ENCODE results near the gene GM2A.
"Not testable (repeated sequence)": the region's sequence is repeated elsewhere in the genome, so short reads cannot be mapped to it uniquely, and the experiment has no call there.

The GM2A gene

GRCh38 chr5:151295791-151296477 lies 42.9 kb downstream of the GM2A start:
- DNase-seq, result no peak

- DNase-seq, result no peak
These were observed 43.5 kb downstream of the GM2A start for GRCh38 chr5:151296478-151296830.

GRCh38 chr5:151296974-151297373 lies 44.0 kb downstream of the GM2A start:
- no peak for DNase-seq

GRCh38 chr5:151298063-151298855 lies 45.3 kb downstream of the GM2A start:
- no peak for DNase-seq

GRCh38 chr5:151303666-151304065 lies 50.7 kb downstream of the GM2A start, which contains the start of gene SLC36A3:
SLC36A3 (minus strand) TSS chr5:151303766; CDS start chr5:151303354, 412 bp downstream.
- no peak for DNase-seq

DNA sequence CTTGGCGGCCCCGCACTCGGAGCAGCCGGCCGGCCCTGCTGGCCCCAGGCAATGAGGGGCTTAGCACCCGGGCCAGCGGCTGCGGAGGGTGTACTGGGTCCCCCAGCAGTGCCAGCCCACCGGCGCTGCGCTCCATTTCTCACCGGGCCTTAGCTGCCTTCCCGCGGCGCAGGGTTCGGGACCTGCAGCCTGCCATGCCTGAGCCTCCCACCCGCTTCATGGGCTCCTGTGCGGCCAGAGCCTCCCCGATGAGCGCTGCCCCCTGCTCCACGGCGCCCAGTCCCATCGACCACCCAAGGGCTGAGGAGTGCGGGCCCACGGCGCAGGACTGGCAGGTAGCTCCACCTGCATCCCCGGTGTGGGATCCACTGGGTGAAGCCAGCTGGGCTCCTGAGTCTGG lies 56.3 kb downstream of the GM2A start:
- DNase-seq, result not testable (repeated sequence)

DNA sequence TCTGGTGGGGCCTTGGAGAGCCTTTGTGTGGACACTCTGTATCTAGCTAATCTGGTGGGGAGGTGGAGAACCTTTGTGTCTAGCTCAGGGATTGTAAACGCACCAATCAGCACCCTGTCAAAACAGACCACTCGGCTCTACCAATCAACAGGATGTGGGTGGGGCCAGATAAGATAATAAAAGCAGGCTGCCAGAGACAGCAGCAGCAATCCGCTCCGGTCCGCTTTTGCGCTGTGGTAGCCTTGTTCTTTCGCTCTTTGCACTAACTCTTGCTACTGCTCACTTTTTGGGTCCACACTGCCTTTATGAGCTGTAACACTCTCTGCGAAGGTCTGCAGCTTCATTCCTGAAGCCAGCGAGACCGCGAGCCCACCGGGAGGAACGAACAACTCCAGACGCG lies 56.8 kb downstream of the GM2A start:
- not testable (repeated sequence) for DNase-seq

DNA sequence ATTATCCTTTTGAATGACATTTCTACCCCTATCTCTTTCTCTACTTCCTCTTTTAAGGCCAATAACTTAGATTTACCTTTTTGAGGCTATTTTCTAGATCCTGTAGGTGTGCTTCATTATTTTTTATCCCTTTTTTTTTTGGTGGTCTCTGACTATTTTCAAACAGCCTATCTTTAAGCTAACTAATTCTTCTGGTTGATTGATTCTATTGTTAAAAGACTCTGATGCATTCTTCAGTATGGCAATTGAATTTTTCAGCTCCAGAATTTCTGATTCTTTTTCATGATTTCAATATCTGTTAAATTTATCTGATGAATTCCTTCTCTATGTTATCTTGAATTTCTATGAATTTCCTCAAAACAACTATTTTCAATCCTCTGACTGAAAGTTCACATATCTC lies 57.9 kb downstream of the GM2A start:
- no peak for DNase-seq

DNA sequence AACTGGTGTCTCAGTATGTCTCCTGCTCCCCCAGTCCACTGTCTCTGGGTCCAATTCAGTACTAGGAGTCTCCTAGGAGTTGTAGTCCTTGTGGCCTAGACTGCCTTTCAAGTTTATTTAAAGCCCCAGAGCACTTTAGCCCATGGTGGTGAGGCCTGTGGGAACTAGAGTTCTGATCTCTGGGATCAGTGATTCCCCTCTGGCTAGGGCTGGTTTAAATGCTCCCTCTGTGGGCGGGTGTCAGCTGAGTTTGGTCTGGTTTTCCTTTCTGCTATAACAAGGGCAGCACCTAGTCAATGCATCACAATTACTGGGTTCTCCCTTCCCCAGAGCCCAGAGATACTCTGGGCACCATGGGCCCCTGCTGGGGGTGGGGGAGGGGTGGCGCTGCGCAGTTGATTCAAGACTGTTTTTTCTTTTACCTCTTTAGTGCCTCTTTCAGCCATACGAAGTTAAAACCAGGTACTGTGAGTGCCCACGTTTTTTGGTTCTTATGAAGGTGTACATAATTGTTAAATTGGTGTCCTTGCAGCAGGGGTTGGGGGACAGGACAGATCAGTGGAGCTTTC lies 59.9 kb downstream of the GM2A start:
- no peak for DNase-seq

DNA sequence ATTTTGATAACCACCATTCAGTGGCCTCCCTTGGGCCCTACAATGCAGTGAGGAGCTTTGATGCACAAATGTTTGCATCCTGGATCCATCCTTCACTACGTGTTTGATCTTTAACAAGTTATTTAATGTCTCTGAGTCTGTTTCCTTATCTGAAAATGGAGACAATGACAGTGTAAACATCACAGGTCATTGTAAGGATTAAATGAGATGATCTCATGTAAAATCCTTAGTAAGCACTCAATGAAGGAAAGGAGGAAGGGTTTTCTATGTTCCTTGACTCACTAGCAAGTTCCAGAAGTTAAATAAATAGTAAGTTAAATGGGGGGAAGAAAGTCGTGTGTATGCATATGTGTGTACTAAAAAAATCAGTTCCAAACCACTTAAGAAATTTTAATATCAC lies 60.4 kb downstream of the GM2A start:
- no peak for DNase-seq

- DNase-seq, result peak; percentile 31 to 48
These were observed 63.1 kb downstream of the GM2A start for GRCh38 chr5:151315998-151316597.

DNA sequence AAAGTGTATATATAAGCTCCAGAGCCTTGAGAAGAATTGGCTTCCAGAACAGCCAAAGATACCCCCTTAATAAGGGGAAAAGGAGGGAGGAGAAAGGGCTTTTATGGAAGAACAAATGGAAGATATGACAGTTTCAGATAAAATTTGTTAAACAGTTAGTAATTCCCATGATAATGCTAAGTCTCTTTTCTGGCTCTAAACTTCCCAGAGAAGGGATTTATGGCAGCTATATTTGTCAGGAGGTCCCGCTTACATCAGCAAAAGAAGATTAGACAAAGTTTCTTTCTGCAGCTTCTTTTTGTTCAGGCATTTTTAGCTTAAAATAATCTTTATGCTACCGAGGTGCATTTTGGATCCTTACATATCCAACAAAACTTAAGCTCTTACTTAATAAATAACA lies 64.9 kb downstream of the GM2A start:
- no peak for DNase-seq

DNA sequence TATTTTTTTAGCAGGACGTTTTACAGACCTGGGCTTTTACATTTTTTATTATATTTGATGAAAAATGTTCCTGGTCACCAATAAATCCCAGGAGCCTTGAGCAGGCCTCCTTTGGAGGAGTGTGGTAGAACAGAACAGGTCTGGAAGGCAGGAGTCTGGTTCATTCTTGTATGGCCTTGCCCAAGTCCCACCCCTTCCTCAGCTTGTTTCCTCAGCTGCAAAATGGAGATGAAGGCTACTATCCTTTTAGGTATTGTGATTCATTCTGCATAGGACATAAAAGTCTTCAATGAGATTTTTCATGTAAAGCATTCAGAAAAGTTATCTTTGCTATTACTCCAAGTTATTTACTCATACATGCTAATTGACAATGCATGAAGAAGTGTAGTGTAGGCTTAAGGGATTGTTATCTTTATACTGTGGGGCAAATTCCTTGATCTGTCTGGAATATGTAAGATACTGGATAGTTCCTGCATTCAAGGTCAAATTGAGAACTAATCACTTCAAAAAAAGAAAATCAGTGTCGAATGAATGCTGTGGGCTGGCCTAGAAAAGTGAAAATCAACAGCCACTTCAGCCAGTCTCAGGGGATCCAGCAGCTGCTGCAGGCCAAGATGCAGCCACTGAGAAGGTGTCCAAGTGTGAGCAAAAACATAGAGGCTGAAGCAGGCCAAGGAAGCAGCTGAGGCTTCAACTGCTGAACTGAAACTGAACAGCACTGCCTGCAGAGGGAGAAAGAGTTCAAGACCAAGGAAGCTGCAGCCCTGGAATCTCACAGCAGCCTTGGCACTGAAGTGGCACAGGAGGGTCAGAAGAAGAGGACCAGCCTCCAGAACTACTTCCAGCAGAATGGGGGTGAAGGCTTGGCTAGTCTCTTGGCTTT lies 66.1 kb downstream of the GM2A start:
- DNase-seq, result no peak
